HCT116 (cell line): ENCODE results near the gene SMAD2. TPM values are rescaled to one million over a fixed set of nuclear protein-coding genes. Genes with fewer than 3 reads are reported as not detected.

ENCODE experiments used
- ATAC-seq: fragments of 200-7000 bp; cut with Tn5 transposase; 2 replicates; pipeline ENCODE4 v1.9.1; 2020; ENCODE audit warnings: mild to moderate bottlenecking, moderate library complexity
- BruUV-seq: library from RNA; stranded (reverse); fragments of 400-500 nt; replicated peaks from 2 replicates; lab custom pipeline; 2021; lab: Mats Ljungman, UMichigan
- CTCF ChIA-PET: fragments of 300-600 bp; sonication (Branson Sonifier 250); formaldehyde crosslinking; loops from one replicate; lab custom pipeline; 2021; ENCODE audit warnings: antibody characterized with exemption; lab: Charles Lee
- POLR2A ChIA-PET: fragments of 300-600, 350-600 bp; sonication (Branson Sonifier 250); formaldehyde crosslinking; loops from one replicate; lab custom pipeline; 2021; ENCODE audit warnings: antibody characterized with exemption; lab: Charles Lee
- RAD21 ChIA-PET, 2 experiments: fragments of 300-600 bp; sonication (Branson Sonifier 250); formaldehyde crosslinking; loops; one replicate each; lab custom pipeline; 2023; ENCODE audit warnings: low total read pairs in 2 of 2; ENCODE audit not compliant: uncharacterized antibody in 2 of 2, unreplicated experiment in 2 of 2, low non-redundant PET in 1 of 2; lab: Charles Lee
- DNase-seq: peaks from one replicate; pipeline ENCODE4 v3.0.0-alpha.2; 2010; ENCODE audit warnings: low read depth, low spot score
- H2AFZ ChIP-seq: fragments of 200-600 bp; shearing (Covaris generic), sonication (generic); 2 replicates; pipeline ENCODE4 v1.6.1; 2017; ENCODE audit warnings: low read depth, mixed run types, mixed read lengths, antibody characterized with exemption, low read length; ENCODE audit not compliant: poor library complexity, severe bottlenecking
- H3K27ac ChIP-seq: 2 replicates; pipeline ENCODE4 v1.5.1; 2012; ENCODE audit warnings: low read depth, low read length
- H3K27me3 ChIP-seq: fragments of 200-600 bp; sonication (generic); 2 replicates; pipeline ENCODE4 v1.6.1; 2016; ENCODE audit warnings: mixed run types, low read length, mixed read lengths; ENCODE audit not compliant: insufficient read depth
- H3K36me3 ChIP-seq, 2 experiments: fragments of 200-500 bp in 1 of 2; fragments of 200-600 bp in 1 of 2; sonication (Bioruptor generic) in 1 of 2; sonication (generic) in 1 of 2; 2 replicates each; pipeline versions ENCODE4 v1.5.1 to v1.6.1; 2014 to 2016; ENCODE audit warnings: low read length in 2 of 2, inconsistent platforms in 1 of 2, mixed read lengths in 1 of 2, mixed run types in 1 of 2; ENCODE audit not compliant: insufficient read depth in 2 of 2, control insufficient read depth in 1 of 2
- H3K4me1 ChIP-seq, 2 experiments: fragments of 200-600 bp in 1 of 2; sonication (generic) in 1 of 2; 2 replicates each; pipeline versions ENCODE4 v1.5.1 to v1.6.1; 2012 to 2017; ENCODE audit warnings: low read length in 2 of 2, inconsistent platforms in 1 of 2, mild to moderate bottlenecking in 1 of 2, mixed read lengths in 1 of 2, mixed run types in 1 of 2, moderate library complexity in 1 of 2; ENCODE audit not compliant: insufficient read depth in 2 of 2, control insufficient read depth in 1 of 2
- H3K4me2 ChIP-seq: fragments of 200-600 bp; sonication (generic); 2 replicates; pipeline ENCODE4 v1.6.1; 2017; ENCODE audit warnings: mixed run types, low read length, mixed read lengths
- H3K4me3 ChIP-seq, 2 experiments: fragments of 200-600 bp in 1 of 2; sonication (generic) in 1 of 2; replicated peaks in 1 of 2; 2 replicates each; pipeline ENCODE4 v1.5.1; 2011 to 2016; ENCODE audit warnings: low read length in 2 of 2, control low read depth in 1 of 2, low read depth in 1 of 2, mild to moderate bottlenecking in 1 of 2, mixed read lengths in 1 of 2, mixed run types in 1 of 2
- H3K79me2 ChIP-seq: fragments of 200-600 bp; sonication (generic); 2 replicates; pipeline ENCODE4 v1.6.1; 2017; ENCODE audit warnings: mild to moderate bottlenecking, mixed run types, low read length, moderate library complexity, mixed read lengths; ENCODE audit not compliant: insufficient read depth
- H3K9ac ChIP-seq: fragments of 200-600 bp; sonication (generic); 2 replicates; pipeline ENCODE4 v1.6.1; 2016; ENCODE audit warnings: low read length, mixed read lengths
- H3K9me2 ChIP-seq: fragments of 200-600 bp; sonication (generic), shearing (Covaris generic); 2 replicates; pipeline ENCODE4 v1.6.1; 2017; ENCODE audit warnings: mixed run types, mild to moderate bottlenecking, moderate library complexity; ENCODE audit not compliant: insufficient read depth
- H3K9me3 ChIP-seq, 2 experiments: fragments of 200-500 bp in 1 of 2; fragments of 200-600 bp in 1 of 2; sonication (Bioruptor generic) in 1 of 2; sonication (generic) in 1 of 2; 2 replicates each; pipeline ENCODE4 v1.6.1; 2014 to 2017; ENCODE audit warnings: low read length in 2 of 2, mixed read lengths in 2 of 2, inconsistent platforms in 1 of 2, low read depth in 1 of 2, mild to moderate bottlenecking in 1 of 2, mixed run types in 1 of 2, moderate library complexity in 1 of 2; ENCODE audit not compliant: control insufficient read depth in 1 of 2, insufficient read depth in 1 of 2
- H4K20me1 ChIP-seq: fragments of 200-600 bp; sonication (generic), shearing (Covaris generic); 2 replicates; pipeline ENCODE4 v1.6.1; 2017; ENCODE audit warnings: mixed run types, mild to moderate bottlenecking, moderate library complexity; ENCODE audit not compliant: insufficient read depth
- CEBPB ChIP-seq: IDR thresholded peaks from 2 replicates; pipeline ENCODE4 v1.6.1; 2012; ENCODE audit warnings: low read depth
- FOSL1 ChIP-seq: IDR thresholded peaks from 2 replicates; pipeline ENCODE4 v1.6.1; 2012; ENCODE audit warnings: low read depth
- POLR2A ChIP-seq: IDR thresholded peaks from 2 replicates; pipeline ENCODE4 v1.7.0; 2011; ENCODE audit warnings: borderline replicate concordance; ENCODE audit not compliant: insufficient read depth, insufficient read length; ENCODE audit errors: extremely low read depth
- POLR2AphosphoS5 ChIP-seq: IDR thresholded peaks from 2 replicates; pipeline ENCODE4 v1.6.1; 2011; ENCODE audit warnings: mild to moderate bottlenecking, low read depth, low read length, moderate library complexity
- ZFX ChIP-seq: fragments of 450-650 bp; IDR thresholded peaks from 2 replicates; pipeline ENCODE4 v1.6.1; 2017
- ZNF274 ChIP-seq: fragments of 200-500 bp; sonication (Bioruptor generic); IDR thresholded peaks from 2 replicates; pipeline ENCODE4 v1.6.1; 2014; ENCODE audit warnings: mild to moderate bottlenecking, low read depth, low read length, inconsistent platforms
- intact Hi-C: fragments of 100-400 bp; cut with micrococcal nuclease; formaldehyde crosslinking; loops from 2 replicates; pipeline ENCODE4 v1.10.0; 2022
- total RNA-seq: library from RNA; stranded (reverse); gene quantifications from one replicate; pipeline ENCODE4 v1.2.1, GENCODE V29; 2021; ENCODE audit not compliant: unreplicated experiment
- TF ChIP-seq, protein P1 (sequence below): IDR thresholded peaks from 2 replicates; pipeline ENCODE4 v1.6.1; 2012; ENCODE audit warnings: low read depth

Gene SMAD2
- total RNA-seq, 1 experiment from 2014 or later, result 130 TPM

- POLR2A ChIA-PET, result no interaction called here
- no peak for TF ChIP-seq ZNF274
- no peak for TF ChIP-seq CEBPB
- TF ChIP-seq ZFX, result no peak
- TF ChIP-seq, all 23 proteins: peak for 0
- ATAC-seq, result no peak
These were observed 4.2 kb downstream of the SMAD2 start for GRCh38 chr18:47926101-47926850.

DNA sequence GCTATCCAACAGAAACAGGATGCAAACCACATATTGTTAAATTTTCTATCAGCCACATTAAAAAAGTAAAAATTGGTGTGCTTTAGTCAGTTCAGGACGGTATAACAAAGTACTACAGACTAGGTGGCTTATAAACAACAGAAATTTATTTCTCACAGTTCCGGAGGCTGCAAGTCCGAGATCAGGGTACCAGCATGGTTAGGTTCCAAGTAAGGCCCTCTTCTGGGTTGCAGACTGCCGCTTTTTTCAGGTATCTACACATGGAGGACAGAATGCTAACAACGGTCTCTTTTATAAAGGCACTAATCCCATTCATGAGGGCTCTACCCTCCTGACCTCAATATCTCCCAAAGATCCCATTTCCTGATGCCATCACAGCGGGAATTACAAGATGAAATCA, 10.5 kb downstream of the SMAD2 start:
- H3K27ac ChIP-seq, result no peak overlapping the region
- H3K9ac ChIP-seq, result no peak overlapping the region
- no peaks in the 10 kb centered on the region for H3K27me3 ChIP-seq
- DNase-seq (no peak), ATAC-seq (no peak)
- intact Hi-C loops, result no loop called here
- H3K79me2 ChIP-seq, result peaks cover 99% of the 10 kb centered on the region
- no peaks in the 10 kb centered on the region for H3K9me2 ChIP-seq
- POLR2A ChIA-PET, result no interaction called here
- H2AFZ ChIP-seq, result no peak overlapping the region
- H3K4me1 ChIP-seq, result peaks cover 0 to 3% of the 10 kb centered on the region in 2 experiments; a peak in 1 of 4 replicates
- H3K4me2 ChIP-seq, result no peak overlapping the region
- no peak overlapping the region for H3K4me3 ChIP-seq
- CTCF ChIA-PET, result no interaction called here
- H3K36me3 ChIP-seq, result no peaks in the 10 kb centered on the region
- TF ChIP-seq FOSL1 (no peak), POLR2AphosphoS5 (no peak), POLR2A (no peak)
- TF ChIP-seq, protein P1, sequence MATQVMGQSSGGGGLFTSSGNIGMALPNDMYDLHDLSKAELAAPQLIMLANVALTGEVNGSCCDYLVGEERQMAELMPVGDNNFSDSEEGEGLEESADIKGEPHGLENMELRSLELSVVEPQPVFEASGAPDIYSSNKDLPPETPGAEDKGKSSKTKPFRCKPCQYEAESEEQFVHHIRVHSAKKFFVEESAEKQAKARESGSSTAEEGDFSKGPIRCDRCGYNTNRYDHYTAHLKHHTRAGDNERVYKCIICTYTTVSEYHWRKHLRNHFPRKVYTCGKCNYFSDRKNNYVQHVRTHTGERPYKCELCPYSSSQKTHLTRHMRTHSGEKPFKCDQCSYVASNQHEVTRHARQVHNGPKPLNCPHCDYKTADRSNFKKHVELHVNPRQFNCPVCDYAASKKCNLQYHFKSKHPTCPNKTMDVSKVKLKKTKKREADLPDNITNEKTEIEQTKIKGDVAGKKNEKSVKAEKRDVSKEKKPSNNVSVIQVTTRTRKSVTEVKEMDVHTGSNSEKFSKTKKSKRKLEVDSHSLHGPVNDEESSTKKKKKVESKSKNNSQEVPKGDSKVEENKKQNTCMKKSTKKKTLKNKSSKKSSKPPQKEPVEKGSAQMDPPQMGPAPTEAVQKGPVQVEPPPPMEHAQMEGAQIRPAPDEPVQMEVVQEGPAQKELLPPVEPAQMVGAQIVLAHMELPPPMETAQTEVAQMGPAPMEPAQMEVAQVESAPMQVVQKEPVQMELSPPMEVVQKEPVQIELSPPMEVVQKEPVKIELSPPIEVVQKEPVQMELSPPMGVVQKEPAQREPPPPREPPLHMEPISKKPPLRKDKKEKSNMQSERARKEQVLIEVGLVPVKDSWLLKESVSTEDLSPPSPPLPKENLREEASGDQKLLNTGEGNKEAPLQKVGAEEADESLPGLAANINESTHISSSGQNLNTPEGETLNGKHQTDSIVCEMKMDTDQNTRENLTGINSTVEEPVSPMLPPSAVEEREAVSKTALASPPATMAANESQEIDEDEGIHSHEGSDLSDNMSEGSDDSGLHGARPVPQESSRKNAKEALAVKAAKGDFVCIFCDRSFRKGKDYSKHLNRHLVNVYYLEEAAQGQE, result no peak
- H4K20me1 ChIP-seq, result peaks cover 11% of the 10 kb centered on the region
- no peaks in the 10 kb centered on the region for H3K9me3 ChIP-seq
- RAD21 ChIA-PET, result no interaction called here
- no TSS peak for BruUV-seq

More at GRCh38 chr18:47926101-47926850, 4.2 kb downstream of the SMAD2 start:
- ChIA-PET RAD21 (no interaction called here), CTCF (no interaction called here)
- DNase-seq, result no peak
- Histone ChIP-seq H3K79me2 (peaks cover 89% of the 10 kb centered on the region), H3K4me2 (no peak overlapping the region), H3K27ac (no peak overlapping the region), H4K20me1 (peaks cover 3% of the 10 kb centered on the region), H3K4me3 (no peak overlapping the region), H3K27me3 (no peaks in the 10 kb centered on the region), H3K4me1 (peaks cover 3 to 22% of the 10 kb centered on the region in 2 experiments), H3K9ac (no peak overlapping the region), H3K9me2 (no peaks in the 10 kb centered on the region), H2AFZ (no peak overlapping the region), H3K36me3 (no peaks in the 10 kb centered on the region), H3K9me3 (no peaks in the 10 kb centered on the region)
- no TSS peak for BruUV-seq
- intact Hi-C loops, result no loop called here
